OCI-LY7 (cell line): ENCODE results near the gene LRRC47. TPM values are rescaled to one million over a fixed set of nuclear protein-coding genes. Genes with fewer than 3 reads are reported as not detected.

ENCODE experiments used
- BruUV-seq: library from RNA; stranded (reverse); fragments of 400-500 nt; replicated peaks from 2 replicates; lab custom pipeline; 2021; lab: Mats Ljungman, UMichigan
- CTCF ChIA-PET: fragments of 300-600 bp; sonication (Branson Sonifier 250); formaldehyde crosslinking; loops from one replicate; lab custom pipeline; 2022; ENCODE audit warnings: antibody characterized with exemption; ENCODE audit not compliant: unreplicated experiment; lab: Charles Lee
- POLR2A ChIA-PET: fragments of 300-600 bp; sonication (Branson Sonifier 250); formaldehyde crosslinking; loops from one replicate; lab custom pipeline; 2022; ENCODE audit warnings: antibody characterized with exemption; lab: Charles Lee
- DNase-seq: peaks from one replicate; pipeline ENCODE4 v3.0.0-alpha.2; 2015; ENCODE audit warnings: low spot score
- H2AFZ ChIP-seq: fragments of 200-600 bp; sonication (generic), shearing (Covaris generic); 2 replicates; pipeline ENCODE4 v1.6.1; 2014; ENCODE audit warnings: mild to moderate bottlenecking, antibody characterized with exemption, low read length, moderate library complexity
- H3K27ac ChIP-seq: fragments of 200-600 bp; sonication (generic); 2 replicates; pipeline ENCODE4 v1.5.1; 2014; ENCODE audit warnings: mixed run types, low read depth, mild to moderate bottlenecking, moderate library complexity, low read length, inconsistent platforms; ENCODE audit not compliant: poor library complexity, severe bottlenecking
- H3K36me3 ChIP-seq: fragments of 200-600 bp; sonication (generic); 2 replicates; pipeline ENCODE4 v1.6.1; 2014; ENCODE audit warnings: mild to moderate bottlenecking, antibody characterized with exemption, low read length, moderate library complexity, mixed read lengths; ENCODE audit not compliant: insufficient read depth
- H3K4me1 ChIP-seq: fragments of 200-600 bp; sonication (generic); 2 replicates; pipeline ENCODE4 v1.5.1; 2014; ENCODE audit warnings: mild to moderate bottlenecking, low read length; ENCODE audit not compliant: insufficient read depth, poor library complexity, severe bottlenecking
- H3K4me2 ChIP-seq: fragments of 200-600 bp; sonication (generic); 2 replicates; pipeline ENCODE4 v1.6.1; 2014; ENCODE audit warnings: mild to moderate bottlenecking, low read length
- H3K4me3 ChIP-seq: fragments of 200-600 bp; sonication (generic); 2 replicates; pipeline ENCODE4 v1.5.1; 2014; ENCODE audit warnings: mild to moderate bottlenecking, low read depth, low read length; ENCODE audit not compliant: poor library complexity, severe bottlenecking
- H3K79me2 ChIP-seq: fragments of 200-600 bp; sonication (generic); 2 replicates; pipeline ENCODE4 v1.6.1; 2016; ENCODE audit warnings: low read depth, mild to moderate bottlenecking, low read length, moderate library complexity, mixed read lengths; ENCODE audit not compliant: insufficient read depth
- H3K9me2 ChIP-seq: fragments of 200-600 bp; sonication (generic); 2 replicates; pipeline ENCODE4 v1.6.1; 2016; ENCODE audit warnings: mild to moderate bottlenecking, low read length, mixed read lengths; ENCODE audit not compliant: insufficient read depth
- H3K9me3 ChIP-seq: fragments of 200-600 bp; sonication (generic); 2 replicates; pipeline ENCODE4 v1.6.1; 2014; ENCODE audit warnings: mild to moderate bottlenecking, mixed run types, low read length, mixed read lengths
- H4K20me1 ChIP-seq: fragments of 200-600 bp; sonication (generic); 2 replicates; pipeline ENCODE4 v1.6.1; 2014; ENCODE audit warnings: mild to moderate bottlenecking, antibody characterized with exemption, low read length, moderate library complexity, mixed read lengths; ENCODE audit not compliant: insufficient read depth
- CTCF ChIP-seq: fragments of 200-600 bp; sonication (generic); conservative IDR thresholded peaks from 2 replicates; pipeline ENCODE4 v1.5.1; 2014; ENCODE audit warnings: mild to moderate bottlenecking, antibody characterized with exemption, low read length, moderate library complexity, mixed read lengths
- EZH2phosphoT487 ChIP-seq: fragments of 200-600 bp; sonication (generic); IDR thresholded peaks from 2 replicates; pipeline ENCODE4 v1.6.1; 2018; ENCODE audit warnings: low read depth, borderline replicate concordance, mild to moderate bottlenecking, mixed run types, antibody characterized with exemption, low read length, moderate library complexity, mixed read lengths
- intact Hi-C: fragments of 100-400 bp; cut with micrococcal nuclease; formaldehyde crosslinking; loops from one replicate; pipeline ENCODE4 v1.10.0; 2022; ENCODE audit not compliant: unreplicated experiment
- total RNA-seq, 2 experiments: library from RNA; depleted of rRNA in 1 of 2; stranded (reverse); fragments of >200 nt in 1 of 2; shearing (Covaris generic) in 1 of 2; gene quantifications; 2 replicates each; pipeline ENCODE4 v1.2.3, GENCODE V29; 2014 to 2022

The LRRC47 gene
- total RNA-seq, 2 experiments from 2014 or later, result 36.4 to 49.1 TPM

GRCh38 chr1:3821004-3821403 is 24.7 kb upstream of the LRRC47 start:
- BruUV-seq, result no TSS peak
- ChIA-PET CTCF (interaction anchor here (0.6 kb wide), 1 partner anchor 48 kb away, joined by 4 read pairs; no protein-coding TSS in a partner anchor), POLR2A (no interaction called here)
- H2AFZ ChIP-seq, result no peak overlapping the region
- no peaks in the 10 kb centered on the region for H4K20me1 ChIP-seq
- H3K27ac ChIP-seq, result no peak overlapping the region
- no peaks in the 10 kb centered on the region for H3K9me3 ChIP-seq
- peaks cover 63% of the 10 kb centered on the region for H3K36me3 ChIP-seq
- H3K4me1 ChIP-seq, result no peaks in the 10 kb centered on the region
- no peak for DNase-seq
- intact Hi-C loops, result no loop called here
- no peaks in the 10 kb centered on the region for H3K79me2 ChIP-seq
- TF ChIP-seq CTCF (no peak), EZH2phosphoT487 (no peak)
- H3K4me3 ChIP-seq, result no peak overlapping the region
- no peaks in the 10 kb centered on the region for H3K9me2 ChIP-seq
- no peak overlapping the region for H3K4me2 ChIP-seq

GRCh38 chr1:3820316-3820715 is 24.0 kb upstream of the LRRC47 start:
- intact Hi-C loops, result no loop called here
- Histone ChIP-seq H3K9me2 (no peaks in the 10 kb centered on the region), H3K79me2 (no peaks in the 10 kb centered on the region), H3K9me3 (no peaks in the 10 kb centered on the region), H3K36me3 (peaks cover 59% of the 10 kb centered on the region), H3K4me3 (no peak overlapping the region), H4K20me1 (no peaks in the 10 kb centered on the region), H2AFZ (no peak overlapping the region), H3K4me1 (no peaks in the 10 kb centered on the region), H3K27ac (no peak overlapping the region), H3K4me2 (no peak overlapping the region)
- TF ChIP-seq EZH2phosphoT487 (no peak), CTCF (no peak)
- no peak for DNase-seq
- CTCF ChIA-PET, result no interaction called here
- BruUV-seq, result no TSS peak
- POLR2A ChIA-PET, result no interaction called here

GRCh38 chr1:3819771-3820200 is 23.5 kb upstream of the LRRC47 start:
- Histone ChIP-seq H2AFZ (no peak overlapping the region), H3K9me3 (no peaks in the 10 kb centered on the region), H3K9me2 (no peaks in the 10 kb centered on the region), H3K4me3 (no peak overlapping the region), H3K79me2 (no peaks in the 10 kb centered on the region), H3K4me1 (no peaks in the 10 kb centered on the region), H3K27ac (no peak overlapping the region), H3K4me2 (no peak overlapping the region), H4K20me1 (no peaks in the 10 kb centered on the region), H3K36me3 (peaks cover 58% of the 10 kb centered on the region)
- DNase-seq, result no peak
- CTCF ChIA-PET, result no interaction called here
- intact Hi-C loops, result no loop called here
- POLR2A ChIA-PET, result interaction anchor here (1.0 kb wide), 1 partner anchor 53 kb away, joined by 4 read pairs; no protein-coding TSS in a partner anchor
- no peak for TF ChIP-seq EZH2phosphoT487
- TF ChIP-seq CTCF, result no peak
- BruUV-seq, result no TSS peak
